Karpas-422 (cell line): ENCODE data around the gene ADGRL2. TPM values are rescaled to one million over a fixed set of nuclear protein-coding genes. Genes with fewer than 3 reads are reported as not detected.

ENCODE experiments used
- DNase-seq: peaks from one replicate; pipeline ENCODE4 v3.0.0-alpha.2; 2015
- H2AFZ ChIP-seq: fragments of 200-600 bp; sonication (generic); 2 replicates; pipeline ENCODE4 v1.6.1; 2014; ENCODE audit warnings: antibody characterized with exemption, low read length, mixed read lengths
- H3K27ac ChIP-seq: fragments of 200-600 bp; sonication (generic); 2 replicates; pipeline ENCODE4 v1.5.1; 2014; ENCODE audit warnings: mild to moderate bottlenecking, low read length, moderate library complexity
- H3K27me3 ChIP-seq: fragments of 200-600 bp; sonication (generic); 2 replicates; pipeline ENCODE4 v1.6.1; 2014; ENCODE audit warnings: low read length, mixed read lengths
- H3K36me3 ChIP-seq: fragments of 200-600 bp; sonication (generic); 2 replicates; pipeline ENCODE4 v1.6.1; 2014; ENCODE audit warnings: low read length, mixed read lengths; ENCODE audit not compliant: insufficient read depth
- H3K4me1 ChIP-seq: fragments of 200-600 bp; sonication (generic); 2 replicates; pipeline ENCODE4 v1.6.1; 2014; ENCODE audit warnings: mild to moderate bottlenecking, low read length, mixed read lengths
- H3K4me2 ChIP-seq: fragments of 200-600 bp; sonication (generic); 2 replicates; pipeline ENCODE4 v1.6.1; 2014; ENCODE audit warnings: low read length, low read depth, mild to moderate bottlenecking; ENCODE audit not compliant: poor library complexity, severe bottlenecking
- H3K4me3 ChIP-seq: fragments of 200-600 bp; sonication (generic); 2 replicates; pipeline ENCODE4 v1.5.1; 2014; ENCODE audit warnings: mild to moderate bottlenecking, antibody characterized with exemption, low read length, mixed read lengths
- H3K79me2 ChIP-seq: fragments of 200-600 bp; sonication (generic); 2 replicates; pipeline ENCODE4 v1.6.1; 2014; ENCODE audit warnings: mild to moderate bottlenecking, low read length, mixed read lengths
- H3K9ac ChIP-seq: fragments of 200-600 bp; sonication (generic); 2 replicates; pipeline ENCODE4 v1.6.0; 2014; ENCODE audit warnings: low read length
- H3K9me2 ChIP-seq: fragments of 200-600 bp; sonication (generic), shearing (Covaris generic); replicated peaks from 2 replicates; pipeline ENCODE4 v1.6.0; 2014; ENCODE audit warnings: mild to moderate bottlenecking, low read length, moderate library complexity; ENCODE audit not compliant: insufficient read depth
- H3K9me3 ChIP-seq: fragments of 300-700, 200-600 bp; sonication (generic); 2 replicates; pipeline ENCODE4 v1.6.1; 2014; ENCODE audit warnings: low read length, mixed read lengths
- H4K20me1 ChIP-seq: fragments of 200-600 bp; sonication (generic); 2 replicates; pipeline ENCODE4 v1.6.1; 2014; ENCODE audit warnings: mild to moderate bottlenecking, antibody characterized with exemption, low read length, low read depth; ENCODE audit not compliant: insufficient read depth
- total RNA-seq: library from RNA; depleted of rRNA; stranded (reverse); fragments of >200 nt; shearing (Covaris generic); gene quantifications from 2 replicates; pipeline ENCODE4 v1.2.3, GENCODE V29; 2014; ENCODE audit warnings: low replicate concordance

Gene ADGRL2
- total RNA-seq, 1 experiment from 2014 or later: not detected

DNA sequence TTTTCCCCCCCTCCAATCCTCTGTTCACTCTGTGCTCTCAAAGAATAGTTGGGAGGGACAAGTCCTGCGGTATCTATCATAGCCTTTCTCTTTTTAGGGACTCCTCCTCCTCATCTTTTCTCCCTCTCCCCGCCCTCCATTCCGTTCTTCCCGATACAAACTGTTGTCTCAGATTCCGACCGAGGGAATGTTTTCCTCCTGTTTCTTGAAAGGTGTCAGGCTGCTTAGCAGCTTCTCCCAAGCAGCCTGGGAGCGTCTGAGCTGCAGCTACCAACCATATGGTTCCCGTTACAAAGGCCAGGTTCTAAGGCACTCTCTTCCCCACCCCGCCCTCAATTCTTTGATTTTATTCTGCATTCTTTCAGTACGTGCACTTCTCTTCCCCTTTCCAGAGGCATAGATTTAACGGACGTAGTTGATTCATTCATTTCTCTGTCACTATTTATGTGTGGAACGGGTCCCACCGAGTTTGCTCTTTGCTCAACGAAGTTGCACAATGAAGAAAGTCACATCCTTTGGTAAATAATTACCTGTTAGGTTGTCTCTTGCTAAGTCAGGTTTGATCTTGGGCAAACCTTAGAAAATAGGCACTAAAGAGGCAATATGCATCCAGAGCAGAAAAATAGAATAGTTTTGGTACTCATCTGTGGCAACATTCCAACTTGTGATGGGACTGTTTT is 2.8 kb downstream of the ADGRL2 start:
- Histone ChIP-seq H3K27me3 (no peaks in the 10 kb centered on the region; the same call in 1 of the 2 replicates), H3K4me3 (no peak overlapping the region), H4K20me1 (no peaks in the 10 kb centered on the region), H3K36me3 (no peaks in the 10 kb centered on the region), H3K27ac (no peak overlapping the region), H3K9ac (no peak overlapping the region), H3K9me3 (no peaks in the 10 kb centered on the region), H3K4me2 (no peak overlapping the region), H2AFZ (no peak overlapping the region), H3K4me1 (no peaks in the 10 kb centered on the region), H3K79me2 (no peaks in the 10 kb centered on the region), H3K9me2 (no peaks in the 10 kb centered on the region)
- DNase-seq: no peak

GRCh38 chr1:81804312-81804711 is 3.6 kb downstream of the ADGRL2 start:
- Histone ChIP-seq H3K27ac (no peak overlapping the region), H3K9ac (no peak overlapping the region), H3K27me3 (no peaks in the 10 kb centered on the region; the same call in 1 of the 2 replicates), H3K9me3 (no peaks in the 10 kb centered on the region), H4K20me1 (no peaks in the 10 kb centered on the region), H3K4me2 (no peak overlapping the region), H3K9me2 (no peaks in the 10 kb centered on the region), H3K36me3 (no peaks in the 10 kb centered on the region), H3K79me2 (no peaks in the 10 kb centered on the region), H3K4me1 (no peaks in the 10 kb centered on the region), H3K4me3 (no peak overlapping the region), H2AFZ (no peak overlapping the region)
- DNase-seq: no peak

GRCh38 chr1:81805537-81806431 is 5.0 kb downstream of the ADGRL2 start:
- no peak overlapping the region for H3K4me3 ChIP-seq
- H3K9me3 ChIP-seq: no peaks in the 10 kb centered on the region
- H3K27ac ChIP-seq: no peak overlapping the region
- no peaks in the 10 kb centered on the region for H4K20me1 ChIP-seq
- no peaks in the 10 kb centered on the region for H3K79me2 ChIP-seq
- no peak overlapping the region for H3K4me2 ChIP-seq
- H3K9ac ChIP-seq: no peak overlapping the region
- no peaks in the 10 kb centered on the region; the same call in 1 of the 2 replicates for H3K27me3 ChIP-seq
- no peaks in the 10 kb centered on the region for H3K4me1 ChIP-seq
- H3K9me2 ChIP-seq: no peaks in the 10 kb centered on the region
- H2AFZ ChIP-seq: no peak overlapping the region
- DNase-seq: no peak
- no peaks in the 10 kb centered on the region for H3K36me3 ChIP-seq

DNA sequence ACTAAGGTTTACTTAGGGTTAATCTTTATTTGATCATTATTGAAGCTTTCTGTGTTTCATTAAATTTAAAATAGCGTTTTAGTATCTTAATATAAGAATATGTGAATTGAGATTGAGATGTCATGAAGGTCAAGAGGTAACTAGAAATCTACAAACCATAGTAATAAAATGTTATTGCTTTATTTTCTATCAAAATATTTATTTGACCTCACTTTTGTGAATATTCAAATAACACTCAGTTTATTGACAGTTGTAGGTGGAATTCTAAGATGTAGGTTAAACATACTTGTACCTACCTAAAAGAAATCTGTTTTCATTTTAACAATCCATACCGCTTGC is 5.7 kb downstream of the ADGRL2 start:
- no peaks in the 10 kb centered on the region; the same call in 1 of the 2 replicates for H3K27me3 ChIP-seq
- H2AFZ ChIP-seq: no peak overlapping the region
- no peak overlapping the region for H3K9ac ChIP-seq
- H3K27ac ChIP-seq: no peak overlapping the region
- no peaks in the 10 kb centered on the region for H3K9me2 ChIP-seq
- no peaks in the 10 kb centered on the region for H4K20me1 ChIP-seq
- no peaks in the 10 kb centered on the region for H3K79me2 ChIP-seq
- H3K4me3 ChIP-seq: no peak overlapping the region
- H3K9me3 ChIP-seq: no peaks in the 10 kb centered on the region
- no peaks in the 10 kb centered on the region for H3K36me3 ChIP-seq
- no peaks in the 10 kb centered on the region for H3K4me1 ChIP-seq
- H3K4me2 ChIP-seq: no peak overlapping the region
- DNase-seq: no peak

DNA sequence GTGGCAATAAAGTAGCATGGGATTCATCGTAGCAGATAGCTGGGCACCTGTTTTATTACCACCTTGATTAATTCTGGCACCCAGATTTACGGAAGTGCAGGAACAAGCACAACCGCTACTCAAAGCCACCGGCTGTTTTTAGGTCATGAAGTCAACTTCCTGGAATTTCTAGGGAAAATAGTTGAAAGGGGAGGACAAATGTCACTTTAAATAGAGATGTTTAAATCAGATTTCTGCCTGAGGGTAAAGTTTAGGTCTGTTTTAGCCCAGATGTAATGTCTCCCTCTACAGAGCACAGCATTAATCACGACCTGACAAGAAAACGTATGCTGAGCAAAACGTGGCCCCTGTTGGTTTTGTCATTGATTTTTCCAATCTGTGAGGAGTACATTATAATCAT is 8.0 kb downstream of the ADGRL2 start:
- H3K4me1 ChIP-seq: no peaks in the 10 kb centered on the region
- no peaks in the 10 kb centered on the region for H3K9me2 ChIP-seq
- no peaks in the 10 kb centered on the region for H3K79me2 ChIP-seq
- no peak overlapping the region for H3K4me2 ChIP-seq
- H3K4me3 ChIP-seq: no peak overlapping the region
- no peaks in the 10 kb centered on the region; the same call in 1 of the 2 replicates for H3K27me3 ChIP-seq
- no peak overlapping the region for H3K9ac ChIP-seq
- H2AFZ ChIP-seq: no peak overlapping the region
- H4K20me1 ChIP-seq: no peaks in the 10 kb centered on the region
- H3K9me3 ChIP-seq: no peaks in the 10 kb centered on the region
- no peak for DNase-seq
- H3K36me3 ChIP-seq: no peaks in the 10 kb centered on the region
- H3K27ac ChIP-seq: no peak overlapping the region

DNA sequence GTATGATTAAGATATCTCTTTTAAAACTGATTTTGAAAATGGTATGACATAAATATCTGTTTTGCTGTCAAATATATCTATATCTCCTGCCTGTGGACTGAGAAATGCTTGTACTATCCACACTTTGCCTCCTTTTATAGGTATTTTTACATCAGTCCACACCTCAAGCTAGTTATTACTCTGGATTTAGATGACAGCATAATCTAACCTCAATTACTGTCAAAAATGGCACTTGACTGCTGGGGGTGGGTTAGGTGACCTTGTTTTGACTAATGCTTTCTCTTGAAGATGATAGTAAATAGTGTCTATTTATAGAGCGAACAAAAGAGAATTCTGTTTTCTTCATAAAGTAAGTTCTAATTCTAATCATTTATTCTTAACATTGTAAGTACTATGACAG is 9.1 kb downstream of the ADGRL2 start:
- H2AFZ ChIP-seq: no peak overlapping the region
- H3K4me3 ChIP-seq: no peak overlapping the region
- H3K79me2 ChIP-seq: no peaks in the 10 kb centered on the region
- H3K9me2 ChIP-seq: no peaks in the 10 kb centered on the region
- no peak overlapping the region for H3K9ac ChIP-seq
- H4K20me1 ChIP-seq: no peaks in the 10 kb centered on the region
- no peaks in the 10 kb centered on the region for H3K36me3 ChIP-seq
- no peak overlapping the region for H3K4me2 ChIP-seq
- no peaks in the 10 kb centered on the region for H3K9me3 ChIP-seq
- no peaks in the 10 kb centered on the region for H3K4me1 ChIP-seq
- no peak for DNase-seq
- no peak overlapping the region for H3K27ac ChIP-seq
- H3K27me3 ChIP-seq: no peaks in the 10 kb centered on the region; the same call in 1 of the 2 replicates

DNA sequence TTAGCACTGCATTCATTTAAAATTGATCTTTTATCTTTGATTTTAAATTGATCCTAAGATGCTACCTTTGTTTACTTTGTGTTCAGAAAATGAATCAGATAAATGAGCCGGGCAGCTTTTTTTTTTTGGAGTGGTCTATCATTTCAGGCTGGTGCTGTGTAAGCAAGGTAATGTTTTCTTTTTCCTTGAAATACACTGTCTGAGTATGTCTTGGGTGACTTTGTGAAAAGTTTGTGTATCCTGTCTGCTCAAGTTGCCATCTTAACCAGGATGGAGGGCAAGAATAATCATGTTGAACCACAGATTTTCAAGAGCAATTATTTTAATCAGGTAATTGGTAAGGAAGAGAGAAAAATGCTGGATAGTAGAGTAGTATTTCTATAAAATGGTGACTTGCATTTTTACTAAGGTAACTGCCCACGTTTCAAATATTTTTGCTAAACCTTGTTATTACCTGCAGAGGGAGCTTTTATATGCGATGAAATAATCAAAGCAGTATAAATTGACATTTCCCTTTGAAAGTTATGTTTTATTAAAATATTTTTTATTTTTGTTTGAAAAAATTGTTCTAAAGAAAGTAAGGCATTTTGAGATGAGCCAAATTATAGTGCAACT is 11.1 kb downstream of the ADGRL2 start:
- H2AFZ ChIP-seq: no peak overlapping the region
- H3K9me3 ChIP-seq: no peaks in the 10 kb centered on the region; the same call in 1 of the 2 replicates
- no peaks in the 10 kb centered on the region; the same call in 1 of the 2 replicates for H3K27me3 ChIP-seq
- H4K20me1 ChIP-seq: no peaks in the 10 kb centered on the region
- no peaks in the 10 kb centered on the region for H3K9me2 ChIP-seq
- no peak overlapping the region for H3K27ac ChIP-seq
- no peak overlapping the region for H3K9ac ChIP-seq
- H3K4me2 ChIP-seq: no peak overlapping the region
- no peaks in the 10 kb centered on the region for H3K36me3 ChIP-seq
- H3K79me2 ChIP-seq: no peaks in the 10 kb centered on the region
- no peaks in the 10 kb centered on the region for H3K4me1 ChIP-seq
- DNase-seq: no peak
- no peak overlapping the region for H3K4me3 ChIP-seq

GRCh38 chr1:81812712-81813111 is 12.0 kb downstream of the ADGRL2 start:
- Histone ChIP-seq H3K36me3 (no peaks in the 10 kb centered on the region), H2AFZ (no peak overlapping the region), H3K4me3 (no peak overlapping the region), H3K4me2 (no peak overlapping the region), H3K27ac (no peak overlapping the region), H3K9me2 (no peaks in the 10 kb centered on the region), H3K79me2 (no peaks in the 10 kb centered on the region), H3K9me3 (no peaks in the 10 kb centered on the region; the same call in 1 of the 2 replicates), H3K27me3 (no peaks in the 10 kb centered on the region), H3K4me1 (no peaks in the 10 kb centered on the region), H3K9ac (no peak overlapping the region), H4K20me1 (no peaks in the 10 kb centered on the region)
- no peak for DNase-seq
